Loucy (cell line): ENCODE measurements around the gene TUFT1.
A peak's percentile ranks its signal among the peaks of the same experiment; 100 is the strongest.

Experiments
- H2AFZ ChIP-seq: fragments of 200-600 bp; sonication (generic); 2 replicates; pipeline ENCODE4 v1.6.0; 2016; ENCODE audit warnings: antibody characterized with exemption, mild to moderate bottlenecking, low read length, moderate library complexity
- H3F3A ChIP-seq: fragments of 200-600 bp; 2 replicates; pipeline ENCODE4 v1.6.0; 2016; ENCODE audit warnings: antibody characterized with exemption, low read depth, mild to moderate bottlenecking
- H3K27me3 ChIP-seq: fragments of 200-600 bp; sonication (generic); 2 replicates; pipeline ENCODE4 v1.6.1; 2014; ENCODE audit warnings: low read length, mild to moderate bottlenecking; ENCODE audit not compliant: insufficient read depth, poor library complexity, severe bottlenecking
- H3K36me3 ChIP-seq: fragments of 200-600 bp; sonication (generic); 2 replicates; pipeline ENCODE4 v1.6.1; 2016; ENCODE audit warnings: low read length; ENCODE audit not compliant: insufficient read depth
- H3K4me1 ChIP-seq: fragments of 200-600 bp; sonication (generic); 2 replicates; pipeline ENCODE4 v1.5.1; 2014; ENCODE audit warnings: low read length, mild to moderate bottlenecking; ENCODE audit not compliant: insufficient read depth, poor library complexity, severe bottlenecking
- H3K4me2 ChIP-seq: fragments of 200-600 bp; sonication (generic); 2 replicates; pipeline ENCODE4 v1.6.0; 2014; ENCODE audit warnings: antibody characterized with exemption, low read length, low read depth, mild to moderate bottlenecking; ENCODE audit not compliant: poor library complexity, severe bottlenecking
- H3K4me3 ChIP-seq: fragments of 200-600 bp; sonication (generic); 2 replicates; pipeline ENCODE4 v1.5.1; 2014; ENCODE audit warnings: low read length, mild to moderate bottlenecking, mixed read lengths; ENCODE audit not compliant: poor library complexity, severe bottlenecking
- H3K79me2 ChIP-seq: fragments of 200-600 bp; sonication (generic); 2 replicates; pipeline ENCODE4 v1.6.1; 2014; ENCODE audit warnings: low read length; ENCODE audit not compliant: insufficient read depth
- H3K9ac ChIP-seq: fragments of 200-600 bp; sonication (generic); 2 replicates; pipeline ENCODE4 v1.6.0; 2014; ENCODE audit warnings: mild to moderate bottlenecking, low read depth, low read length, moderate library complexity; ENCODE audit not compliant: poor library complexity, severe bottlenecking
- H3K9me2 ChIP-seq: fragments of 200-600 bp; sonication (generic); replicated peaks from 2 replicates; pipeline ENCODE4 v1.6.1; 2016; ENCODE audit warnings: low read depth, low read length, mixed read lengths
- H3K9me3 ChIP-seq: fragments of 200-600 bp; sonication (generic); 2 replicates; pipeline ENCODE4 v1.6.1; 2014; ENCODE audit warnings: mild to moderate bottlenecking, antibody characterized with exemption, low read length, low read depth; ENCODE audit not compliant: insufficient read depth
- H4K20me1 ChIP-seq: fragments of 200-600 bp; sonication (generic); 2 replicates; pipeline ENCODE4 v1.6.0; 2014; ENCODE audit warnings: antibody characterized with exemption, low read length, mild to moderate bottlenecking; ENCODE audit not compliant: insufficient read depth, poor library complexity, severe bottlenecking
- CTCF ChIP-seq: fragments of 200-600 bp; sonication (generic); conservative IDR thresholded peaks from 2 replicates; pipeline ENCODE4 v1.5.1; 2014; ENCODE audit warnings: mild to moderate bottlenecking, antibody characterized with exemption, low read length
- EZH2phosphoT487 ChIP-seq: fragments of 200-600 bp; IDR thresholded peaks from 2 replicates; pipeline ENCODE4 v1.6.1; 2018; ENCODE audit warnings: antibody characterized with exemption, mild to moderate bottlenecking, moderate library complexity, borderline replicate concordance

The TUFT1 gene

GRCh38 chr1:151615711-151616504 is 75.8 kb downstream of the TUFT1 start:
- no peaks in the 10 kb centered on the region for H3K9me3 ChIP-seq
- H3F3A ChIP-seq: no peaks in the 10 kb centered on the region
- peaks cover 64% of the 10 kb centered on the region for H3K4me1 ChIP-seq
- peaks cover 25% of the 10 kb centered on the region for H4K20me1 ChIP-seq
- H3K79me2 ChIP-seq: peaks cover 79% of the 10 kb centered on the region
- H2AFZ ChIP-seq: no peak overlapping the region
- H3K9ac ChIP-seq: peak overlapping the region; percentile 37
- TF ChIP-seq EZH2phosphoT487 (no peak), CTCF (no peak)
- H3K27me3 ChIP-seq: no peaks in the 10 kb centered on the region
- peak overlapping the region; percentile 94 for H3K4me2 ChIP-seq
- no peaks in the 10 kb centered on the region for H3K36me3 ChIP-seq
- no peaks in the 10 kb centered on the region for H3K9me2 ChIP-seq
- H3K4me3 ChIP-seq: peak overlapping the region; percentile 51

- peaks cover 27% of the 10 kb centered on the region for H4K20me1 ChIP-seq
- H3K79me2 ChIP-seq: peaks cover 79% of the 10 kb centered on the region
- no peak for TF ChIP-seq EZH2phosphoT487
- no peak for TF ChIP-seq CTCF
- peak overlapping the region; percentile 37 for H3K9ac ChIP-seq
- no peak overlapping the region for H2AFZ ChIP-seq
- peak overlapping the region; percentile 94 for H3K4me2 ChIP-seq
- no peaks in the 10 kb centered on the region for H3K9me2 ChIP-seq
- H3K4me3 ChIP-seq: peak overlapping the region; percentile 51
- no peaks in the 10 kb centered on the region for H3F3A ChIP-seq
- no peaks in the 10 kb centered on the region for H3K36me3 ChIP-seq
- no peaks in the 10 kb centered on the region for H3K27me3 ChIP-seq
- no peaks in the 10 kb centered on the region for H3K9me3 ChIP-seq
- peaks cover 62% of the 10 kb centered on the region for H3K4me1 ChIP-seq
Measured at GRCh38 chr1:151616505-151616849, 76.4 kb downstream of the TUFT1 start.

- Histone ChIP-seq H2AFZ (no peak overlapping the region), H3F3A (no peaks in the 10 kb centered on the region), H3K4me3 (no peak overlapping the region), H3K79me2 (peaks cover 69% of the 10 kb centered on the region), H3K27me3 (no peaks in the 10 kb centered on the region), H4K20me1 (peaks cover 24% of the 10 kb centered on the region), H3K9me2 (no peaks in the 10 kb centered on the region), H3K4me2 (peak overlapping the region; percentile 9), H3K36me3 (no peaks in the 10 kb centered on the region), H3K4me1 (peaks cover 58% of the 10 kb centered on the region), H3K9ac (no peak overlapping the region), H3K9me3 (no peaks in the 10 kb centered on the region)
- no peak for TF ChIP-seq EZH2phosphoT487
- TF ChIP-seq CTCF: no peak
Measured at GRCh38 chr1:151618003-151618402, 77.9 kb downstream of the TUFT1 start.
